Activated T-cell treated with anti-CD3 and anti-CD28 coated beads, Interleukin-2, amount 50 U/mL, for 72 hours (primary cell): Measurements from ENCODE around the gene ARRDC3. TPM values are rescaled to one million over a fixed set of nuclear protein-coding genes. Genes with fewer than 3 reads are reported as not detected.
A peak's percentile ranks its signal among the peaks of the same experiment; 100 is the strongest.
"Not testable (repeated sequence)": the region's sequence is repeated elsewhere in the genome, so short reads cannot be mapped to it uniquely, and the experiment has no call there.

Experiments used
- ATAC-seq, 2 donors: fragments of 150-1000 bp; cut with Tn5 transposase; replicated peaks in 1 of 2; 2 replicates each; pipeline ENCODE4 v1.10.0; 2021; ENCODE audit warnings: moderate library complexity in 2 of 2, mild to moderate bottlenecking in 1 of 2
- DNase-seq, 2 donors: peaks; one replicate each; pipeline ENCODE4 v3.0.0; 2021 to 2022; ENCODE audit warnings: mixed read lengths in 1 of 2
- H3K27ac Mint-ChIP-seq: one replicate; pipeline ENCODE4 v1.8.0; 2022; ENCODE audit warnings: mild to moderate bottlenecking, moderate library complexity, mixed read lengths
- H3K27me3 Mint-ChIP-seq: one replicate; pipeline ENCODE4 v1.8.0; 2022; ENCODE audit warnings: low read depth, mixed read lengths
- H3K36me3 Mint-ChIP-seq, 2 donors: one replicate each; pipeline ENCODE4 v1.8.0; 2022; ENCODE audit warnings: mixed read lengths in 2 of 2, mild to moderate bottlenecking in 1 of 2; ENCODE audit not compliant: insufficient read depth in 2 of 2
- H3K4me1 Mint-ChIP-seq: one replicate; pipeline ENCODE4 v1.8.0; 2022; ENCODE audit warnings: low read depth, mixed read lengths
- H3K4me3 Mint-ChIP-seq, 2 donors: one replicate each; pipeline ENCODE4 v1.8.0; 2022; ENCODE audit warnings: mild to moderate bottlenecking in 2 of 2, mixed read lengths in 2 of 2, moderate library complexity in 2 of 2
- H3K9me3 Mint-ChIP-seq, 2 donors: one replicate each; pipeline ENCODE4 v1.8.0; 2022; ENCODE audit warnings: mixed read lengths in 2 of 2
- total RNA-seq, 2 donors: library from RNA; stranded (reverse); gene quantifications; one replicate each; pipeline ENCODE4 v1.2.3, GENCODE V29; 2022

Gene ARRDC3
- total RNA-seq, 2 donors from 2014 or later, result 12.8 to 21.1 TPM

GRCh38 chr5:91407204-91407603 is 24.1 kb upstream of the ARRDC3 start:
- no peaks in the 10 kb centered on the region for H3K4me1 Mint-ChIP-seq
- DNase-seq (no peak), ATAC-seq (no peak)
- H3K27me3 Mint-ChIP-seq, result no peaks in the 10 kb centered on the region
- no peak overlapping the region for H3K4me3 Mint-ChIP-seq
- no peaks in the 10 kb centered on the region for H3K36me3 Mint-ChIP-seq
- no peak overlapping the region for H3K27ac Mint-ChIP-seq
- no peaks in the 10 kb centered on the region for H3K9me3 Mint-ChIP-seq

- H3K9me3 Mint-ChIP-seq, result no peaks in the 10 kb centered on the region
- H3K4me3 Mint-ChIP-seq, result no peak overlapping the region
- H3K27me3 Mint-ChIP-seq, result no peaks in the 10 kb centered on the region
- no peaks in the 10 kb centered on the region for H3K4me1 Mint-ChIP-seq
- DNase-seq (no peak), ATAC-seq (no peak)
- H3K27ac Mint-ChIP-seq, result no peak overlapping the region
- H3K36me3 Mint-ChIP-seq, result no peaks in the 10 kb centered on the region
These were observed 20.3 kb upstream of the ARRDC3 start for GRCh38 chr5:91403438-91403837.

GRCh38 chr5:91401175-91401574 is 18.1 kb upstream of the ARRDC3 start:
- Mint-ChIP-seq H3K4me1 (peaks cover 7% of the 10 kb centered on the region), H3K27me3 (no peaks in the 10 kb centered on the region), H3K4me3 (no peak overlapping the region), H3K9me3 (no peaks in the 10 kb centered on the region), H3K36me3 (no peaks in the 10 kb centered on the region), H3K27ac (no peak overlapping the region)
- no peak for ATAC-seq
- DNase-seq, result no peak

- no peaks in the 10 kb centered on the region for H3K36me3 Mint-ChIP-seq
- no peak for ATAC-seq
- H3K9me3 Mint-ChIP-seq, result no peaks in the 10 kb centered on the region
- H3K4me1 Mint-ChIP-seq, result peaks cover 7% of the 10 kb centered on the region
- DNase-seq, result no peak
- no peak overlapping the region for H3K4me3 Mint-ChIP-seq
- peak overlapping the region; percentile 25 for H3K27ac Mint-ChIP-seq
- H3K27me3 Mint-ChIP-seq, result no peaks in the 10 kb centered on the region
These were observed 14.7 kb upstream of the ARRDC3 start for GRCh38 chr5:91397791-91398190.

GRCh38 chr5:91390268-91390667 is 7.2 kb upstream of the ARRDC3 start:
- H3K36me3 Mint-ChIP-seq, result peaks cover 0 to 1% of the 10 kb centered on the region in 2 donors
- peaks cover 8% of the 10 kb centered on the region for H3K4me1 Mint-ChIP-seq
- ATAC-seq, result peak in 1 of 2 donors; percentile 51
- H3K27me3 Mint-ChIP-seq, result no peaks in the 10 kb centered on the region
- DNase-seq, result no peak
- no peaks in the 10 kb centered on the region for H3K9me3 Mint-ChIP-seq
- H3K4me3 Mint-ChIP-seq, result no peak overlapping the region
- peak overlapping the region; percentile 44 for H3K27ac Mint-ChIP-seq

GRCh38 chr5:91389555-91389954 is 6.4 kb upstream of the ARRDC3 start:
- not testable (repeated sequence) for H3K4me3 Mint-ChIP-seq, H3K27ac Mint-ChIP-seq, H3K9me3 Mint-ChIP-seq, H3K27me3 Mint-ChIP-seq, DNase-seq, ATAC-seq, H3K36me3 Mint-ChIP-seq
- H3K4me1 Mint-ChIP-seq, result peaks cover 10% of the 10 kb centered on the region

GRCh38 chr5:91388362-91388761 is 5.2 kb upstream of the ARRDC3 start:
- H3K36me3 Mint-ChIP-seq, result peaks cover 0 to 1% of the 10 kb centered on the region in 2 donors
- H3K9me3 Mint-ChIP-seq, result no peaks in the 10 kb centered on the region

GRCh38 chr5:91386120-91386519 is 3.0 kb upstream of the ARRDC3 start:
- no peak for ATAC-seq
- Mint-ChIP-seq H3K27me3 (no peaks in the 10 kb centered on the region), H3K36me3 (peaks cover 0 to 1% of the 10 kb centered on the region in 2 donors), H3K9me3 (no peaks in the 10 kb centered on the region), H3K4me1 (peaks cover 23% of the 10 kb centered on the region), H3K4me3 (no peak overlapping the region), H3K27ac (no peak overlapping the region)
- DNase-seq, result no peak

More at GRCh38 chr5:91388362-91388761, 5.2 kb upstream of the ARRDC3 start:
- peaks cover 22% of the 10 kb centered on the region for H3K4me1 Mint-ChIP-seq
- no peak overlapping the region for H3K27ac Mint-ChIP-seq
- H3K27me3 Mint-ChIP-seq, result no peaks in the 10 kb centered on the region
- DNase-seq (no peak), ATAC-seq (no peak)
- no peak overlapping the region for H3K4me3 Mint-ChIP-seq

GRCh38 chr5:91385596-91385995 is 2.5 kb upstream of the ARRDC3 start:
- H3K4me1 Mint-ChIP-seq, result peaks cover 23% of the 10 kb centered on the region
- not testable (repeated sequence) for H3K36me3 Mint-ChIP-seq, H3K27me3 Mint-ChIP-seq, H3K27ac Mint-ChIP-seq, DNase-seq, H3K4me3 Mint-ChIP-seq, H3K9me3 Mint-ChIP-seq, ATAC-seq

GRCh38 chr5:91384671-91385430 is 1.7 kb upstream of the ARRDC3 start:
- DNase-seq (peak; percentile 41), ATAC-seq (no peak)
- H3K4me1 Mint-ChIP-seq, result peaks cover 20% of the 10 kb centered on the region
- no peaks in the 10 kb centered on the region for H3K9me3 Mint-ChIP-seq
- H3K27me3 Mint-ChIP-seq, result no peaks in the 10 kb centered on the region
- H3K36me3 Mint-ChIP-seq, result peaks cover 1% of the 10 kb centered on the region in 2 donors
- peak overlapping the region; percentile 94 to 98 for H3K4me3 Mint-ChIP-seq
- H3K27ac Mint-ChIP-seq, result peak overlapping the region; percentile 96

GRCh38 chr5:91383956-91384300 is 811 bp upstream of the ARRDC3 start:
- Mint-ChIP-seq H3K27me3 (no peaks in the 10 kb centered on the region), H3K4me1 (peaks cover 17% of the 10 kb centered on the region), H3K9me3 (no peaks in the 10 kb centered on the region), H3K4me3 (peak overlapping the region; percentile 94 to 98), H3K27ac (peak overlapping the region; percentile 96), H3K36me3 (peaks cover 0 to 2% of the 10 kb centered on the region in 2 donors)
- DNase-seq (peak in 1 of 2 donors; percentile 14), ATAC-seq (no peak)

- DNase-seq (peak; percentile 23 to 33), ATAC-seq (no peak)
- Mint-ChIP-seq H3K27me3 (no peaks in the 10 kb centered on the region), H3K27ac (peak overlapping the region; percentile 96), H3K36me3 (peaks cover 2 to 4% of the 10 kb centered on the region in 2 donors), H3K9me3 (no peaks in the 10 kb centered on the region), H3K4me3 (peak overlapping the region; percentile 94 to 98), H3K4me1 (peaks cover 27% of the 10 kb centered on the region)
These were observed 539 bp downstream of the ARRDC3 start for GRCh38 chr5:91382530-91383026.

GRCh38 chr5:91381774-91382359 is 1.2 kb downstream of the ARRDC3 start:
- H3K4me3 Mint-ChIP-seq, result peak overlapping the region; percentile 94 to 98
- no peaks in the 10 kb centered on the region for H3K9me3 Mint-ChIP-seq
- DNase-seq, result peak; percentile 67 to 68
- peak overlapping the region; percentile 96 for H3K27ac Mint-ChIP-seq
- no peaks in the 10 kb centered on the region for H3K27me3 Mint-ChIP-seq
- ATAC-seq, result no peak
- peaks cover 4 to 8% of the 10 kb centered on the region in 2 donors for H3K36me3 Mint-ChIP-seq
- peaks cover 34% of the 10 kb centered on the region for H3K4me1 Mint-ChIP-seq
